GM18520 (cell line): Measurements from ENCODE around the gene MRPL42.
"Not testable (repeated sequence)": the region's sequence is repeated elsewhere in the genome, so short reads cannot be mapped to it uniquely, and the experiment has no call there.

Source experiments
- ATAC-seq: cut with Tn5 transposase; IDR thresholded peaks from one replicate; pipeline ENCODE4 v1.9.1; 2021; ENCODE audit not compliant: unreplicated experiment

Gene MRPL42

GRCh38 chr12:93467351-93468007, at the start of gene MRPL42:
Gene MRPL42, plus strand, starts transcription at chr12:93467514. Its CDS starts 1,772 bp downstream, at chr12:93469286.
- peak; percentile 78 for ATAC-seq

- no peak for ATAC-seq
These were observed 49.3 kb upstream of the MRPL42 start for GRCh38 chr12:93417967-93418480.

GRCh38 chr12:93419388-93420034, 47.8 kb upstream of the MRPL42 start:
- no peak for ATAC-seq

GRCh38 chr12:93422050-93422449, 45.3 kb upstream of the MRPL42 start:
- ATAC-seq = no peak

GRCh38 chr12:93425736-93426411, 41.4 kb upstream of the MRPL42 start:
- ATAC-seq = no peak

- no peak for ATAC-seq
These were observed 40.9 kb upstream of the MRPL42 start for GRCh38 chr12:93426412-93426805.

GRCh38 chr12:93427779-93428564, 39.3 kb upstream of the MRPL42 start:
- ATAC-seq = no peak

- no peak for ATAC-seq
These were observed 37.9 kb upstream of the MRPL42 start for GRCh38 chr12:93429448-93429847.

- no peak for ATAC-seq
These were observed 37.5 kb upstream of the MRPL42 start for GRCh38 chr12:93429852-93430251.

- no peak for ATAC-seq
These were observed 37.0 kb upstream of the MRPL42 start for GRCh38 chr12:93430280-93430679.

- not testable (repeated sequence) for ATAC-seq
These were observed 35.3 kb upstream of the MRPL42 start for GRCh38 chr12:93432031-93432430.

- no peak for ATAC-seq
These were observed 33.0 kb upstream of the MRPL42 start for GRCh38 chr12:93434256-93434865.

GRCh38 chr12:93438266-93439050, 28.9 kb upstream of the MRPL42 start:
- no peak for ATAC-seq

- no peak for ATAC-seq
These were observed 27.1 kb upstream of the MRPL42 start for GRCh38 chr12:93440043-93440835.

GRCh38 chr12:93441081-93441616, 26.2 kb upstream of the MRPL42 start:
- no peak for ATAC-seq

- ATAC-seq = peak; percentile 62
These were observed 25.5 kb upstream of the MRPL42 start, which contains the start of gene UBE2N for GRCh38 chr12:93441617-93442410. Gene UBE2N, minus strand, starts transcription at chr12:93441947. Its CDS starts 63 bp downstream, at chr12:93441884.

GRCh38 chr12:93442411-93443340, 24.6 kb upstream of the MRPL42 start:
- ATAC-seq = no peak
